Measurements from ENCODE around the gene HRH3. TPM values are rescaled to one million over a fixed set of nuclear protein-coding genes. Genes with fewer than 3 reads are reported as not detected.

HRH3 gene
- total RNA-seq, 2 donors from 2014 or later, result not detected

GRCh38 chr20:62232770-62233645, 12.9 kb upstream of the HRH3 start:
- ATAC-seq (no peak), DNase-seq (no peak)
- intact Hi-C loops (cut with DNase I, micrococcal nuclease), result no loop called here

- DNase-seq (no peak), ATAC-seq (no peak)
- intact Hi-C loops (cut with DNase I, micrococcal nuclease), result no loop called here
These were observed 12.1 kb upstream of the HRH3 start for GRCh38 chr20:62232194-62232593.

GRCh38 chr20:62231292-62231691, 11.2 kb upstream of the HRH3 start:
- no peak for ATAC-seq
- intact Hi-C loops (cut with DNase I, micrococcal nuclease), result no loop called here

GRCh38 chr20:62230696-62231095, 10.6 kb upstream of the HRH3 start:
- DNase-seq, result no peak
- intact Hi-C loops (cut with DNase I, micrococcal nuclease), result no loop called here
- ATAC-seq, result no peak

More at GRCh38 chr20:62231292-62231691, 11.2 kb upstream of the HRH3 start:
- no peak for DNase-seq

- intact Hi-C loops (cut with DNase I, micrococcal nuclease), result no loop called here
- no peak for DNase-seq
- ATAC-seq, result no peak
These were observed 10.2 kb upstream of the HRH3 start for GRCh38 chr20:62230276-62230675.

GRCh38 chr20:62229667-62230066, 9.6 kb upstream of the HRH3 start:
- intact Hi-C loops (cut with DNase I, micrococcal nuclease), result no loop called here
- DNase-seq (no peak), ATAC-seq (no peak)

- intact Hi-C loops (cut with DNase I, micrococcal nuclease), result no loop called here
- ATAC-seq, result no peak
- DNase-seq, result no peak
These were observed 9.0 kb upstream of the HRH3 start for GRCh38 chr20:62228982-62229545.

GRCh38 chr20:62227977-62228958, 8.2 kb upstream of the HRH3 start:
- intact Hi-C loops (cut with DNase I, micrococcal nuclease), result no loop called here
- peak in 1 of 2 donors; percentile 25 for DNase-seq
- peak; percentile 89 for ATAC-seq

- intact Hi-C loops (cut with DNase I, micrococcal nuclease), result no loop called here
- no peak for ATAC-seq
- no peak for DNase-seq
These were observed 7.5 kb upstream of the HRH3 start for GRCh38 chr20:62227591-62227976.

- intact Hi-C loops (cut with DNase I, micrococcal nuclease), result no loop called here
- DNase-seq, result no peak
- no peak for ATAC-seq
These were observed 6.9 kb upstream of the HRH3 start for GRCh38 chr20:62226707-62227590.

GRCh38 chr20:62225820-62226635, 6.0 kb upstream of the HRH3 start:
- DNase-seq, result no peak
- ATAC-seq, result no peak
- intact Hi-C loops (cut with DNase I, micrococcal nuclease), result no loop called here

- ATAC-seq, result no peak
- intact Hi-C loops (cut with DNase I, micrococcal nuclease), result no loop called here
- no peak for DNase-seq
These were observed 4.9 kb upstream of the HRH3 start for GRCh38 chr20:62225026-62225425.

GRCh38 chr20:62224113-62224855, 4.2 kb upstream of the HRH3 start:
- ATAC-seq (no peak), DNase-seq (no peak)
- intact Hi-C loops (cut with DNase I, micrococcal nuclease), result no loop called here

- ATAC-seq, result no peak
These were observed 3.5 kb upstream of the HRH3 start for GRCh38 chr20:62223571-62223970.

GRCh38 chr20:62222972-62223371, 2.9 kb upstream of the HRH3 start:
- DNase-seq (no peak), ATAC-seq (no peak)
- intact Hi-C loops (cut with DNase I, micrococcal nuclease), result no loop called here

More at GRCh38 chr20:62223571-62223970, 3.5 kb upstream of the HRH3 start:
- DNase-seq, result no peak
- intact Hi-C loops (cut with DNase I, micrococcal nuclease), result no loop called here

- DNase-seq (no peak), ATAC-seq (no peak)
- intact Hi-C loops (cut with DNase I, micrococcal nuclease), result no loop called here
These were observed 2.3 kb upstream of the HRH3 start for GRCh38 chr20:62222266-62222850.
